UCSD-AML1 (cell line): Measurements from ENCODE around the gene TCOF1.

ENCODE experiments used
- DNase-seq: peaks from one replicate; lab custom pipeline; 2025; ENCODE audit not compliant: unreplicated experiment; lab: John Stamatoyannopoulos, UW

TCOF1 gene

GRCh38 chr5:150322202-150322601, 35.3 kb upstream of the TCOF1 start:
- no peak for DNase-seq

GRCh38 chr5:150323092-150323491, 34.4 kb upstream of the TCOF1 start:
- DNase-seq, result no peak

- no peak for DNase-seq
These were observed 33.7 kb upstream of the TCOF1 start for GRCh38 chr5:150323819-150324218.

- DNase-seq, result no peak
These were observed 32.1 kb upstream of the TCOF1 start for GRCh38 chr5:150325426-150325825.

GRCh38 chr5:150326707-150327106, 30.8 kb upstream of the TCOF1 start:
- no peak for DNase-seq

GRCh38 chr5:150327139-150327538, 30.4 kb upstream of the TCOF1 start:
- no peak for DNase-seq

- DNase-seq, result no peak
These were observed 29.0 kb upstream of the TCOF1 start for GRCh38 chr5:150328515-150328914.

GRCh38 chr5:150329038-150329437, 28.5 kb upstream of the TCOF1 start:
- no peak for DNase-seq

GRCh38 chr5:150329881-150330876, 27.3 kb upstream of the TCOF1 start:
- no peak for DNase-seq

GRCh38 chr5:150333400-150333799, 24.1 kb upstream of the TCOF1 start:
- DNase-seq, result no peak

GRCh38 chr5:150335778-150336177, 21.7 kb upstream of the TCOF1 start:
- no peak for DNase-seq

- DNase-seq, result no peak
These were observed 19.0 kb upstream of the TCOF1 start for GRCh38 chr5:150338546-150338945.

GRCh38 chr5:150339165-150339564, 18.3 kb upstream of the TCOF1 start:
- no peak for DNase-seq

GRCh38 chr5:150339841-150340240, 17.7 kb upstream of the TCOF1 start:
- DNase-seq, result no peak

- no peak for DNase-seq
These were observed 16.8 kb upstream of the TCOF1 start for GRCh38 chr5:150340614-150341255.

- no peak for DNase-seq
These were observed 16.2 kb upstream of the TCOF1 start for GRCh38 chr5:150341331-150341730.

GRCh38 chr5:150341989-150342388, 15.5 kb upstream of the TCOF1 start:
- DNase-seq, result no peak

- DNase-seq, result no peak
These were observed 14.9 kb upstream of the TCOF1 start for GRCh38 chr5:150342583-150342982.

GRCh38 chr5:150343994-150344631, 13.4 kb upstream of the TCOF1 start:
- no peak for DNase-seq

GRCh38 chr5:150345716-150346115, 11.8 kb upstream of the TCOF1 start:
- DNase-seq, result no peak

- DNase-seq, result no peak
These were observed 10.9 kb upstream of the TCOF1 start for GRCh38 chr5:150346592-150346991.

- DNase-seq, result no peak
These were observed 10.5 kb upstream of the TCOF1 start for GRCh38 chr5:150347003-150347402.
